NCI-H2107 treated with DMSO at 0.1 percent for 48 hours (cell line): ENCODE data around the gene TGM1.
A peak's percentile ranks its signal among the peaks of the same experiment; 100 is the strongest.

Experiments used
- DNase-seq: peaks from one replicate; lab custom pipeline; 2025; ENCODE audit not compliant: unreplicated experiment; lab: John Stamatoyannopoulos, UW

The TGM1 gene

GRCh38 chr14:24262821-24263733 lies at the start of gene TGM1:
Gene TGM1, minus strand, starts transcription at chr14:24263177. Its CDS starts 825 bp downstream, at chr14:24262352.
- no peak for DNase-seq

- no peak for DNase-seq
Observed at GRCh38 chr14:24311837-24312615, 49.0 kb upstream of the TGM1 start.

DNA sequence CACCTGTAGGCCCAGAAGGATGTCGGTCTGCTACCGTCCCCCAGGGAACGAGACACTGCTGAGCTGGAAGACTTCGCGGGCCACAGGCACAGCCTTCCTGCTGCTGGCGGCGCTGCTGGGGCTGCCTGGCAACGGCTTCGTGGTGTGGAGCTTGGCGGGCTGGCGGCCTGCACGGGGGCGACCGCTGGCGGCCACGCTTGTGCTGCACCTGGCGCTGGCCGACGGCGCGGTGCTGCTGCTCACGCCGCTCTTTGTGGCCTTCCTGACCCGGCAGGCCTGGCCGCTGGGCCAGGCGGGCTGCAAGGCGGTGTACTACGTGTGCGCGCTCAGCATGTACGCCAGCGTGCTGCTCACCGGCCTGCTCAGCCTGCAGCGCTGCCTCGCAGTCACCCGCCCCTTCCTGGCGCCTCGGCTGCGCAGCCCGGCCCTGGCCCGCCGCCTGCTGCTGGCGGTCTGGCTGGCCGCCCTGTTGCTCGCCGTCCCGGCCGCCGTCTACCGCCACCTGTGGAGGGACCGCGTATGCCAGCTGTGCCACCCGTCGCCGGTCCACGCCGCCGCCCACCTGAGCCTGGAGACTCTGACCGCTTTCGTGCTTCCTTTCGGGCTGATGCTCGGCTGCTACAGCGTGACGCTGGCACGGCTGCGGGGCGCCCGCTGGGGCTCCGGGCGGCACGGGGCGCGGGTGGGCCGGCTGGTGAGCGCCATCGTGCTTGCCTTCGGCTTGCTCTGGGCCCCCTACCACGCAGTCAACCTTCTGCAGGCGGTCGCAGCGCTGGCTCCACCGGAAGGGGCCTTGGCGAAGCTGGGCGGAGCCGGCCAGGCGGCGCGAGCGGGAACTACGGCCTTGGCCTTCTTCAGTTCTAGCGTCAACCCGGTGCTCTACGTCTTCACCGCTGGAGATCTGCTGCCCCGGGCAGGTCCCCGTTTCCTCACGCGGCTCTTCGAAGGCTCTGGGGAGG lies 47.9 kb upstream of the TGM1 start, which contains the start of gene LTB4R:
LTB4R (plus strand) TSS at position 857 of the 959 bp plus-strand sequence. CDS start 4,150 bp downstream, outside the sequence.
- peak; percentile 76 for DNase-seq

DNA sequence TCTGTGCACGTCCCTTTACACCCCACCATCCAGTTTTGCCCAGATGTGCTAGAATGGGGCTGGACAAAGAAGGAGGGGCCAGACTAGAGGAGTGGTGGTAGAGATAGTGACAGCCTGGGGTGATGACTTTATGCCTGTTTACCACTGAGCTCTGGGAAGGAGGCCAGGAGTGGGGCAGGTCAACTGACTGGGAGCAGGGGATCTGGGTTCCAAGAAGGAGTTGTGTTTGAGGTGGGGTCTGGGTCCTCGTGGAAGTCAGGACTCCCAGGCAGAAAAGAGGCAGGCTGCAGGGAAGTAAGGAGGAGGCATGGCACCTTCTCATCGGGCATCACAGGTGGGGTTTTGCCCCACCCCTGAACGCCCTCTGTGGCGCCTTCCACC lies 47.3 kb upstream of the TGM1 start:
- no peak for DNase-seq

DNA sequence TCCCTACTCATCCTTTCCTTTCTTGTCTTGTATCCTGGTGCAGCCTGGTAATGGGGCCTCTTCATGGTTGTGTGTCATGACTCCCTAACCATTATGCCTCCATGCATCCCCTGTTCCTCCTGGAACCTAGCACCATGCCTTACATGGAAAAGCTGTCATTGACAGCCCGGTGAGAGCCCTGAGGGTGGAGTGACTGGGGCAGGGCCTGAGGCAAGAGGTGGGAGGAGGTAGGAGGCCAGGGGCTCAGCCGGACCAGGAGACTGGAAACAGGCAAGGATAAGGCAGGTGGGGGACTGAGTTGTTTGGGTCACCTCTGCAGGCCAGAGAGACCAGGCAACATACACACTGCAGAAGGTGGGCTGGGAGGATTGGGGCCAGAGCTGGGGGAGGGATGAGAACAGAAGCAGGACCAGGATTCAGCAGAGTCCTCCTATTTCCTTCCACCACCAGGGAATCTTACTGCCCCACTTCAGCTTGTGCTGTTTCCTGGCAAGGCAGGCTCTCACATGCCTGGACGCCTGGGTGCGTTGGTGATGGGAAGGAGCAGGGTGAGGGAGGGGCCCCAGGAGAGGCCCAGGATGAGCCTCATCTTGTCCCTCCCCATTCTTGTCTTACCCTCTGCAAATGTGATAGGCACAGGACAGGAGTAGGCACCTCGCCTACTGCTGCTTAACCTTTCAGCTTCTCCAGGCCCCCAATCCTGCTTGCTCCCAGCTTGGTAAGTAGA lies 46.7 kb upstream of the TGM1 start, which contains the start of gene LTB4R2:
LTB4R2 (plus strand) TSS at position 603 of the 727 bp plus-strand sequence. CDS start 525 bp downstream, outside the sequence.
- no peak for DNase-seq

DNA sequence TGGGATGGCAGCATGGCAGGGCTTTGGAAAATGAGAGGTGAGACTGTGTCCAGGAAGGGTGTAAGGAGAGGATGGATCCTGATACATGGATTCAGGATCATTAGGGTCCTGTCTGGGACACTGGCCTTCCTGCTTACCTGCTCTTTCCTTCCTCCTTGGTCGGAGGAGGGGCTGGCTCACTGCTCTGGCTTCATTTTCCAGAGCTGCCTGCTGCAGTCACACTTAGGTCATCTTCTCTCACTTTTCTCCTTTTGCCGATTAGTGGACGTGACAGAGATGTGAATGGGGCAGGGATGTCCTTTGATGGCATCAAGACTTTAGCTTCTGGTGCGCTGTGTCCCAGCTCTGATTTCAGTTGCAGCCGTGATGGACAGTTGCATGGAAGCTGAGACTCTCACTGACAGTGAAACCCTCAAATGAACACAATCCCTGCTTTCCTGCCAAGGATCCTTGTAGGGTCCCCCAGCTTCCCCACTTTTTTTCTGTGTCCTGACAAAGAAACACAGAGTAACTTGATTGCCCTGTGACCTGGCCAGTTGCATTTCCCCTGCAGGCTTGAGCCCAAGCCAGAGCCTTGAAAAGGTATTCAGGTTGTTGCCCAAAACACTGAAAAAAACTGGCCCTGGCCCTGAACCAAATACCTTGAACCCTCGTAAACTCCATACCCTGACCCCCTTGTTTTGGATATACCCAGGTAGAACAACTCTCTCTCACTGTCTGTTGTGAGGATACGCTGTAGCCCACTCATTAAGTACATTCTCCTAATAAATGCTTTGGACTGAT lies 45.6 kb upstream of the TGM1 start:
- DNase-seq: no peak

DNA sequence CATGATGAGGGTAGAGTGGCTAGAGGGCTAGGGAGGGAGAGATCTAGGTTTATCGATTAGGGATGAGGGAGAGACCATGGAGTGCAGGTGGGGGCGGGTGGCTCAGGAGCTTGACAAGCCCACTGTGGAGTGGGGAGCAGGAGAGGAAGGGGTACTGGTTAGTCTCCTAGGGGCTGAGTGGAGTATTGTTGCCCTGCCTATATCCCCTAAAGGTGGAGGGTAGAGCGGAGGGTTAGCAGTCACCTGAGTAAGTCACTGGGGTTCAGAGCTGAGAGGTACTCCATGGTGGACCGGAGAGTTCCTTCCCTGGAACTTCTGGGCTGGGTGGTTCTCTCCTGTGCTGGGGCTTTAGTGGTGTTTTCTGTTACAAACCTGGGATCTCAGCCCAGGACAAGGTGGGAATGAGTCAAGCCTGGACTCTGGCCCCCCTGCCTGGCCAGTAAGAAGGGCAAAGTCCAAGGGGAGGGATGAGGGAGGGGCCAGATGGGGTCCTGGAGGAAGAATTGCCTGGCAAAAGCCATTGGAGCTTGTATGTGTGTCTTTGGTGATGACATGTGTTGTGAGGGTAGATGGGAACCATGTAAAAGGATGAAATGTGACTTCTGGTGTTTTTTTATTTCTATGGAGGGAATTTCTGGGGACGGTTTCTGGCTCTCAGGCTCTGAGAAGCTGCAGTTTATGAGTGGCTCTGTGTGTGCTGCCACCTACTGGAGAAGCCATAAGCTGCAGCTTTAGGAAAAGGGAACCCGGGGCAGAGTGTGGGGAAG lies 44.8 kb upstream of the TGM1 start, which contains the start of gene CIDEB:
CIDEB (minus strand) TSS at position 403 of the 767 bp plus-strand sequence; CDS start at position 284, 119 bp downstream.
- DNase-seq: peak; percentile 25

DNA sequence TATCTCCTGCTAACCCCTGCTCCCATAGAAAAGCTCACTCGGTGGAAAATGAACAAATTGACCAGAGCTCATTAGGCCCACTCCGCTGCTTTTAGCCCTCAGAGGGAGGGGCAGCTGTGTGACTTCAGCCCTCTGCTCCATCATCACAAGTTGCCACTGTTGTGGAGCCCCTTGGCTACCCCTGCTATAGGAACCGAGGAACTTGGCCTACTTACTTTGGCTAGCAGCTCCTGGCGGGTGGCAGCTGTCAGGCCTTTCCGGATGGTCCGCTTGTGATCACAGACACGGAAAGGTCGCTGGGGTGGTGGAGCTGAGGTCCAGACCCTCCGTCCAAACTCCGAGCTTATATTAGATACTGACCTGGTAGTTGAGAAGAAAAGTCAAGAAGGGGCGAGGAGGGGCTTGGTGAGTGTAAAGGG lies 44.2 kb upstream of the TGM1 start:
- no peak for DNase-seq

DNA sequence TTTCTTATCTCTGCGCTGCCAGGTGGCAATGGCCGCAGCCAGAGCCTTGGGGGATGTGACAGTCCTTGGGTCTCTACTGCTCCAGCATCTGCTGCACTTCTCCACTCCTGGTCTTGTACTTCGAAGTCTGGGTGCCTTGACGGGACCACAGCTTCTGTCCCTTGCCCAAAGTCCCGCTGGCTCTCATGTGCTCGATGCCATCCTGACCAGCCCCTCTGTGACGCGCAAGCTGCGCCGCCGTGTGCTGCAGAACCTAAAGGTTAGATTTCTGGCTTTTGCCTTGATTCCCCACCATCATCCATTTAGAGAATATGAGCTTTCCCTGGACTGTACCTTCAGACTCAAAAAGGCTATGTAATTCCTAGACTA lies 41.0 kb upstream of the TGM1 start:
- no peak for DNase-seq

- no peak for DNase-seq
Observed at GRCh38 chr14:24300326-24300980, 37.5 kb upstream of the TGM1 start.

GRCh38 chr14:24299255-24300191 lies 36.5 kb upstream of the TGM1 start, which contains the start of the genes DHRS1 and NOP9:
Gene DHRS1, minus strand, starts transcription at chr14:24299780. Its CDS starts 674 bp downstream, at chr14:24299106.
Gene NOP9, plus strand, starts transcription at chr14:24299850. Its CDS starts 105 bp downstream, at chr14:24299955.
- peak; percentile 83 for DNase-seq

- no peak for DNase-seq
Observed at GRCh38 chr14:24298892-24299254, 35.9 kb upstream of the TGM1 start.

DNA sequence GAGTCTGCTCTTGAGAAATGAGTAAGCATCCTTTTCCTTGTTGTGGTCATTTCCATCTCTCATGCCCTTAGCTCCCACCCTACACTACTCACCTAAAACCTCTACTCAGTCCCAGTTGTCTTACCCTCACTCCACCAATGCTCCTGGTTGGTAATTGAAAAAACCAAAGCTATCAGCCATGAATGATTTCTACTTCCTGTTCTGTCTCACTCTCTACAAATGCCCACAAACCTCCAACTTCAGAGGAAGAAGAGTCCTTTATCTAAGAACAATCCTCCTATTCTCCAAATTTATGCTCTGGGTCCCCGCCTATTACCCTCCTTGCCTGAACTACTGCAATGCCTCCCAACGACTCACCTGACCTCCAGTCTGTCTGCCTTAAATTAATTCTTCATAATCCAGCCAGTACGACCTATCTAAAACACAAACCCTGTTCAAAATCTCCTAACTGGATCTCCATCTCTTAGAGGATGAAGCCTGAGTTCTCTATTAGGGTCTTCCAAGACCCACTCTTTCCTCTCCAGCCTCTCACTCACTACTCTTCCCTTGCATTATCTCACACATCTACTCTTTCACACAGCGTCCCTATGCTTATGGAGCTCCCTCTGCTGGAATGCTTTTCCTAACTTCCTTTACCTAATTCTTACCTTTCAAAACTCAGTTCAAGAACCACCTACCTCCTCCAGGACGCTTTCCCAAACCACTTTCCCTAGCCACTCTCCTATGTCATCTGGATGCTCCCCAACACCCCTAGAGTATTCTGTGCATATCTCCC lies 34.4 kb upstream of the TGM1 start:
- DNase-seq: peak; percentile 56

- peak; percentile 61 for DNase-seq
Observed at GRCh38 chr14:24296341-24297157, 33.6 kb upstream of the TGM1 start.

DNA sequence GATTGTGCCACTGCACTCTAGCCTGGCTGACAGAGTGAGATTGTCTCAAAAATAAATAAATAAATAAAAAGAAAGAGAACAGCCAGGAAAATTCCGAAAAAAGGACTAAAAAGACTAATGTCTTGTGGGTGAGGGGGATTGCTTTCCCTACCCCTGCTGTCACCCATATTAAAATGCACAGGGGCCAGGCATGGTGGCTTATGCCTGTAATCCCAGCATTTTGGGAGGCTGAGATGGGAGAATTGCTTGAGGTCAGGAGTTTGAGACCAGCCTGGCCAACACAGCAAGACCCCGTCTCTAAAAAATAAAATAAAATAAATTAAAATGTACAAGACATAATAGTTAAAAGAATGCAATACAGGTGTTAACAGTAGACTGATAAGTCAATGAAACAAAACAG lies 30.5 kb upstream of the TGM1 start:
- no peak for DNase-seq
